GM18951 (cell line): ENCODE results near the gene FGF5.

Source experiments
- POLR2A ChIP-seq: IDR thresholded peaks from 4 replicates; pipeline ENCODE4 v1.6.1; 2011; ENCODE audit warnings: mild to moderate bottlenecking; ENCODE audit not compliant: insufficient read length, insufficient read depth; ENCODE audit errors: extremely low read depth
- in situ Hi-C: fragments of 300-500 bp; cut with MboI; formaldehyde crosslinking; loops from one replicate; pipeline ENCODE4 v1.12.0; 2022; ENCODE audit warnings: low sequenced_read_pairs, mixed read lengths, inconsistent platforms; ENCODE audit not compliant: unreplicated experiment

Gene FGF5

DNA sequence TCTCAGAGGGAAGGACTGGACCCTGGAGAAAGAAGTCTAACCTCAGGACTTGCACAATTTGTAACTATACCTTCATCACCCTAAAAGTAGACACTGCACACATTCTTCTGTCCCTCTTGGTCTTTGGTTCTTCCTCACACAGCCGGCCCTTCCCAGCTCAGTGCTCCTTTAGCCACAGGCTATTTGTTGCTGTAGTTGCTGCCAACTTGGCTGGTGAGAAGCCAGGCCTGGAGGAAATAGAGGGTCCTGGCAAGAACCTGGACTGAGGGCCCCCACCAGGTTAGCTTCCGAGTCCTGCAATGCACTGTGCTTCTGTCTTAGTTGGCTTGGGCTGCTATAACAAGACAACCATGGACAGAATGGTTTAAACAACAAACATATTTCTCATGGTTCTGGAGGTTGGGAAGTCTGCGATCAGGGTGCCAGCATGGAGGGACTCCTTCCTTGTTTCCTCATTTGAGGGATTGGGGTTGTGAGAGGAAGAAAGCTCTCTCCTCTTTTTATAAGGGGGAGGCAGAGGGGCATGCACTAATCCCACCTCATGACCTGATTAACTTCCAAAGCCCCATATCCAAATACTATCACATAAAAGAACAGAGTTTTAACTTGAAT, 4.4 kb upstream of the FGF5 start:
- TF ChIP-seq POLR2A: no peak
- in situ Hi-C loops: no loop called here

DNA sequence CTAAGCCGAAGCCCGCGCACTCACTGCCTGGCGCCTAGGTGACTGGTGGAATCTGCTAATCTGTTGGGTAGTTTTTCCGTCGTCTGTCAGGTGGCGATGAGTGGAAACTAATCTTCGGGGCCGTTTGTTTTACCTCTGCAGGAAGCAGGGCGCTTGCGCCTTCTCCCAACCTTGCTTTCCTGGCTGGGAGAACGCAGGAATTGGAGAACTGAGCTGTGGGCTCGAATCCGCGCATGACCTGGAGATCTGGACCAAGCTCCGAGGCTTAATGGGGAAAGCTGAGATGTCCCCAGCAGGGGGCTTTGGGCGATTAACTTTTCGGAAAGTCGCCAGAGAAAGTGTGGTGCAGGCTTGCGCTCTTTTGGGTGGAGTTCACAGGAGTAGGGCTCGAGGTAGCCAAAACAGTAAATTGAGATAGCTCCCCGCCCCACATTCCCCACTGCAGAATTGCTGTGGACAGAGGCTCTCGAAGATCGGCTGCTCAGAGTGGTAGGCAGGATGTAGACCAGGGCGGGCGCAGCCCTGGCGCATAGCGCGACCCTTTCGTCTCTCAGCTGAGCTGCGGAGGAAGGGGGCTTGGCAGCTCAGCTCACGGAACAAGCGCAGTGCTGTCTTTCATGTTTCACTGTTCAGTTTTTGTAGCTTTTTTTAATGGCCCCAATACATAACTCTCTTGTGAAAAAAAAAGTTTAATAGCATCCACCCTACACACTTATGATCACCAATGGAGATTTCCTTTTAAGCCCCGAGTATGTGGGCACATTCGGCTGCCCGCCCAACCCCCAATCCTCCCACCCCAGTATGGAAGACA, 2.7 kb upstream of the FGF5 start:
- TF ChIP-seq POLR2A: no peak
- in situ Hi-C loops: no loop called here

DNA sequence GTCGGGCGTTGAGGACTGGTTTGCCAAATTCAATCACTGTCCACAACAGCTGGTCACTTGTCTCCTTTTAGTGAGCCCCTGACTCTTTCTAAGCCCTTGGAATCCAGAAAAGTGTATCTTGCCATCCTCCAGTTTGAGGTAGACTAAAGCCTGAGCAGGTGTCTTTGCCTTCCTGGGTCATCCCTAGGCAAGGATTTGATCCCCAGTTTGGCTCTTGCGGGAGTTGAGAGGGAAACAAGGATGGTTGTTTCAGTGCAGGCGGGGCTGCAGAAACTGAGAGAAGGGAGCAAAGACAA, 2.2 kb upstream of the FGF5 start:
- in situ Hi-C loops: no loop called here
- no peak for TF ChIP-seq POLR2A

DNA sequence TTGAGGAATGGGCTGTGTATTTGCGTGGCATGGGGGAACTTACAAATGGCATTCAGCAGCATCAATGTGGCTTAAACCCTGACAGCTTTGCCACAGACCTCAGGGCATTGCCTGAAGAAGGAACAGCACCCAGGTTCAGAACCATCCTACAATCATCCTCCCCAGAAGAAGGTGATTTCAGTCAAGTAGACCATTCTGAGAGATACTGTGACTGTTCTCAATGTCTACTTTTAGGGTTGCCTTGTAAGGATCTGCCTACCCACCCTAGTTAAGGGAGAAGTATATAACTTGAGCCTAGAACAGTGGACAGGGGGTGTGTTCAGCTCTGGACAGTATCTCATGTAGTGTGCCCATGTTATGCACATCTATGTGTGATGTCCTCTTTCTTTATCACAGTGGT, 1.6 kb upstream of the FGF5 start:
- no peak for TF ChIP-seq POLR2A
- in situ Hi-C loops: no loop called here

DNA sequence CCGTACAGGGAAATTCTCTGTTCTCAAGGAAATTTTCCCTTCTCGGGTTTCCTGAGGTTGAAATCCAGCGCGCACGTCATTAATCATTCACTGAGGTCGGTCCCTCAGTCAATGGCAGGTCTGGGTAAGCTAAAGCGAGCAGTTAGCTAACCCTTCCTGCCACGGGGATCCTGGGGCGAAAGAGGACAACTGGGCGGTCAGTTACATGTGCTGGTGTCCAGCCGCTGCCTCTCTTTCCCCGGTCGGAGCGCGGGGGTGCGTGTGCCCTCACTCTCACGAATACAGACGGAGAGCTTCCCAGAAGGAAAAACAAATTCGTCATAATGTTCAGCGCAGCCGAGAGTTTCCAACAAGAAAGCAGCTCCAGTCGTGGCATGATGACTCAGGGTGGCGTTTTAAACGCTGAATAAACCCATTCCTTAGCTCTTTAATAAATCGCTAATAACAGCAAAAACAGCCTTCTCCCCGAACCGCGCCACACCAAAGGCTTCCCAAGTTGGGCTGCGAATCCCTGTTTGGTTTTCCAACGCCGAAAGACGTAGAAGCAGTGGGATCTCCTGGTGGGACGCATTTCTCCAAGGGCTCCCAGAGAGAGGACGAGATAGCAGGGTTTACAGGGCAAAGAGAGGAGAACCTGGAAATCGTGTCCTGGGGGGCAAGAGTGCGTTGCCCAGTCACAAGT, 752 bp upstream of the FGF5 start:
- TF ChIP-seq POLR2A: no peak
- in situ Hi-C loops: no loop called here

DNA sequence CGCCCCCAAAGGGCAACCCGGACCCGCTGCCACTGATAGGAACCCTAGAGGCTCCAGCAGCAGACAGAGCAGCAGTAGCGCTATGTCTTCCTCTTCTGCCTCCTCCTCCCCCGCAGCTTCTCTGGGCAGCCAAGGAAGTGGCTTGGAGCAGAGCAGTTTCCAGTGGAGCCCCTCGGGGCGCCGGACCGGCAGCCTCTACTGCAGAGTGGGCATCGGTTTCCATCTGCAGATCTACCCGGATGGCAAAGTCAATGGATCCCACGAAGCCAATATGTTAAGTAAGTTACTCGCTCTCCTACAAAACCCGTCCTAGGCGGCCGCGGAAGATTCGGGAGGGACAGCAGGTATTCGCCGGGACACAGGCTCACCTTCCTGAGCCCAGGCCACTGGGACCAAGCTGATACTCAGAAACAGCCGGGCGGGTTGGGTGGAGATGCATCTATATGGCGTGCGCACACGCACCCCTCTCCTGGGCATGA, 477 bp downstream of the FGF5 start:
- in situ Hi-C loops: no loop called here
- TF ChIP-seq POLR2A: no peak

DNA sequence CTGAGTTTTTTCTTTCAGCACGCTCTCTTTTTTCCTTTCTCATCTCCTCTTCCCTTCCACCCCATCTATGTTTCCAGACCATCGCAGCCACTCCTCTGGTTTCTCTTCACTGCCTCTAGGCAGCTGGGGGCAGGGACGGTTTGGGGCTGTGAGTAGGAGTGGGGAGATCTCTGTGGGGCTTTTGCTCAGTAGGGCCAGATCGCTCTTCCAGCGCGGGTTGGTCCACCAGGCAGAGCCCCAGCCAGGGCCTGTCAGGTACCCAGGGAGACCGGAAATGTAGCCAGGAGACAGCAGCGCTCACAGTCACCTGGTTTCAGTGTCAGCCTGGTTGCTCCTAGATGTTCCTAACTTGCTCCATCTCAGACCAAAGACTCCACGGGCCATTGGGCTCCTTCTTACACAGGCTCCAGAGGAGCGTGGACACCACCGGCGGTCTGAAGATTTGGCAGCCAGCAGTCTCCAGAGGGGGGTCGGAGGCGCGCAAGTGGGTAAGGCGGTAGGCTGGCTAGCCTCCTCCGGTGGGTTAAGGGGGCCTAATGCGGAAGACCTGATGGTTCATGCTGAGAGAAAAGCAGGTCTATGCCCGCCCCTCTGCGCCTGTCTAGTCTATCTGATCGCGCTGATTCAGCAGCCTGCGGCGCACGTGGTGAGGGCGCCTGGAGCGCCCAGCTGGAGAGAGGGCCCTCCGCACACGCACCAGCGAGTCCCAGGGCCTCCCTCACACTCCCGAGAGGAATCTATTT, 1.8 kb downstream of the FGF5 start:
- TF ChIP-seq POLR2A: no peak
- in situ Hi-C loops: no loop called here

DNA sequence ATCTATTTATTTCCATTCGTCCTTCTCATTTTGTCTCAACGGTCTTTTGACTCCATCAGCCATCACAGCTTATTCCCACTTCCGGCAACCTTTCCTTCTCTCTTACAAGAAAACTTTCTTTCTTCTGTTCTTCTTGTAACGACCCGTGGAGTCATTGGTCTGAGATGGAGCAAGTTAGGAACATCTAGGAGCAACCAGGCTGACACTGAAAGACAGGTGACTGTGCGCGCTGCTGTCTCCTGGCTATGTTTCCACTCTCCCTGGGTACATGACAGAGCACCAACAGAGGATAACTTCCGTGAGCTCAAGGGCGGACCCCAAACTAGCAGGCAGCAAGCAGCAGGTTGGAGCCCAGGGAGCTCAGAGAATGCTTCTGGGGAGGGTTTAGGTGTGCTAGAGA, 2.5 kb downstream of the FGF5 start:
- in situ Hi-C loops: no loop called here

DNA sequence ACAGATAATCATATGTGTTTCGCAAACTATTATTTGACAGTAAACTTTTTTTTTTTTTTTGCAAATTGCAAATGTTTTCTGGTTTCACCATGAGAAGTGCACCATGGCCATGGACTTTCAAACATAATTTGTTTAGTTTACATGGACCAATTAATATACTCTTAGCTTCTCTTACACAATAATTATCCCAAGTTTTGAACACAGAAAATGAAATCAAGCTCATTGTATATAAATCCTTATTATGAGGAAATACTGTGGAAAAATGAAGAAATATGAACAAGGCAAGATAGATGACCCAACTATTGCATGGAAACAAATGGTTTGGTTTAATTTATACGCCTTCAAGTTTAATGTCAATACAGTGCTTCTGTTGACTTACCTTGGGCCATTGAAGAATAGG, 3.9 kb downstream of the FGF5 start:
- TF ChIP-seq POLR2A: no peak

More for the DNA sequence above, 2.5 kb downstream of the FGF5 start:
- TF ChIP-seq POLR2A: no peak

DNA sequence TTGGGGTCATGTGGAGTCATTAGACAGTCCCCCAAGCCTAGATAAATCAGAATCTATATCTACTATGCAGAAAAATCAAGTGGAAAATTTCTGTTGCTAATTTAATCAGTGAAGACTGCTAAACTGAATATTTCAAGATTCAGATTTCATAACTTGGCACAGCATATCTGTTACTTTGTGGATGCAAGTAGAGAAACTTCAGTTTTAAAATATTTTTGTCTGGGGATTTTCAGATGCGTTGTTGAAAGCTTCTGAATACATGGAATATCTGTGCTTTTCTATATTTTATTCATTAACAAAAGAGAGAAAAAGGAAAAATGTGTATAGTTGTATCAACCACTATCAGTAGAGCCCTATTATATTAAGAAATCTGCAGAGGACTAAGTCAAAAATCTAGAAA, 4.4 kb downstream of the FGF5 start:
- TF ChIP-seq POLR2A: no peak
- in situ Hi-C loops: no loop called here

More for the DNA sequence above, 3.9 kb downstream of the FGF5 start:
- in situ Hi-C loops: no loop called here

DNA sequence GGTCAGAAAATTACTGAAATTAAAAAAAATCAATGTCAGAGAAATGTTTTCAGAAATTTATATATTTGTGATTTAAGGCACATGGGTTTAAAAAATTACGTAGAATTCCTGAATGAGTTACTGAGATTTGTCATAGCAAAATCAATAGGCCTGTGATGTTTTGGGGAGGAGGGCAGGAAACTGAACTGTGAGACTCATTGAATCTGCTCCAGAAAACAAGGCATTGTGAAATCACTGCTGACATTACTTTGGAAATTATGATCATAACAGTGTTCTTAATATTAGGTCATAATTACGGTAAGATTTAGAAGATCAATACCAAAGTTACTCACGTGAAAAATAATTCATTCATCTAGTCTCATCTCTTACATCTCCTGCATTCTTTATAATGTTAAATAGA, 5.3 kb downstream of the FGF5 start:
- in situ Hi-C loops: no loop called here
- no peak for TF ChIP-seq POLR2A

DNA sequence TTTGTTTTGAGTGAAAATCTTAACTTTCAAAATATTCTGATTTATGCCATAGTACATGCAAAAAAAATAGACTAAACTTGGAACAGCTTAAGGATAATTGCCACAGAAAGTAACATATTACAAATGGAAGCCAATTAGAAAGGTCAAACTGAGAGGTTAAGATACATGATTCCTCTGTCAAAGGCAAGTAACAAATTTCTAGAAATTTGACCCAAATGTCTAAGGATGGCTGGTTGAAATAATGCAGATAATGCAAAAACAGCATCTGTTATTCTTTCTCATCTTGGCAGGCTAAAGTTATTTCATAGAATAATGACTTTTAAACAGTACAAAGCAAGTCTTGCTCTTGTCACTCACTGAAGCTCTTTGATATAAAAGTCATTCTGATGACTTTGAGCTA, 10.5 kb downstream of the FGF5 start:
- in situ Hi-C loops: no loop called here
- TF ChIP-seq POLR2A: no peak

DNA sequence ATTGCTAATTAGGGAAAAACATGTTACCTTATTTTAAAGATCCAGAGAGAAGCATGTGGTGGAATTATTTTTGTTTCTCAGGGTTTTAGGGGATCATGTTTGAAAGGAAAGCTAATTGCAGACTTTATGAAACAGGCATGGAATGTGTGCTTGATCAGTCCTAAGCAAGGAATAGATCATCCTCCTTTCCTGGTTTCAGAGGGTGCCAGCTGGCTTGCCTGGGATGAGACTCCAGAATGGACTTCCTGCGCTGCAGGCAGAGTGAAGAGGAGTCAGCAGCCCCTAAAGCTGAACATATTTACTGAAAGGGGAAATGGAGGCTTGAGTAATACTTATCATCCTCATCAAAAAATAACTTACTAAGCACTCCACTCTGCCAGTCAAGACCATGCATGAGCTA, 13.3 kb downstream of the FGF5 start:
- no peak for TF ChIP-seq POLR2A
- in situ Hi-C loops: no loop called here
